ENCODE data around the gene TMEM59. TPM values are rescaled to one million over a fixed set of nuclear protein-coding genes. Genes with fewer than 3 reads are reported as not detected.

The TMEM59 gene
- polyA plus RNA-seq, 3 donors: 169 to 925 (median 831) TPM

GRCh38 chr1:53986458-53986857 lies 66.5 kb downstream of the TMEM59 start:
- no peaks in the 10 kb centered on the region for H3K79me2 ChIP-seq (ENCODE audit: insufficient read depth, low read length)
- intact Hi-C loops (cut with micrococcal nuclease): no loop called here
- no CpG with 5 or more reads among the region's 3 CpGs for WGBS (ENCODE audit: insufficient coverage)
- H3K4me3 ChIP-seq (replicated peaks in 1 of 3; ENCODE audit: low read depth in 2 of 3, low read length in 3 of 3): no peak overlapping the region
- Mint-ChIP-seq H3K27ac (no peak overlapping the region), H3K4me1 (peaks cover 14% of the 10 kb centered on the region), H3K4me3 (no peak overlapping the region), H3K36me3 (no peaks in the 10 kb centered on the region), H3K27me3 (ENCODE audit: low read depth in 3 of 3) (peaks cover 0 to 2% (median 0%) of the 10 kb centered on the region in 3 donors), H3K9me3 (peaks cover 0 to 2% (median under 1%) of the 10 kb centered on the region in 7 donors)
- H3K4me1 ChIP-seq (ENCODE audit: control insufficient read depth in 1 of 2, insufficient read depth in 2 of 2, low read length in 2 of 2): peaks cover 13 to 14% of the 10 kb centered on the region in 2 donors
- TF ChIP-seq CTCF (IDR thresholded peaks at IDR 0.05): no peak
- H3K27ac ChIP-seq (ENCODE audit: low read depth in 1 of 2, low read length in 2 of 2): no peak overlapping the region
- DNase-seq: no peak
- peaks cover 0 to 1% of the 10 kb centered on the region in 2 donors for H3K9me3 ChIP-seq (replicated peaks in 1 of 2; ENCODE audit: control insufficient read depth in 1 of 2, insufficient read depth in 1 of 2, low read length in 2 of 2)
- no peaks in the 10 kb centered on the region for H4K20me1 ChIP-seq (ENCODE audit: insufficient read depth, low read length)
- no peak overlapping the region for H3K9ac ChIP-seq (ENCODE audit: insufficient read depth, low read length, poor library complexity, severe bottlenecking)
- no peak overlapping the region for H3K4me2 ChIP-seq (replicated peaks; ENCODE audit: extremely low read depth, low read length, poor library complexity, severe bottlenecking)
- H2AFZ ChIP-seq (ENCODE audit: insufficient read depth, low read depth, low read length, poor library complexity, severe bottlenecking): no peak overlapping the region
- no peaks in the 10 kb centered on the region for H3K27me3 ChIP-seq (ENCODE audit: control insufficient read depth in 2 of 2, insufficient read depth in 2 of 2, low read length in 2 of 2)
- H3K36me3 ChIP-seq (replicated peaks in 1 of 2; ENCODE audit: control insufficient read depth in 1 of 2, insufficient read depth in 2 of 2, low read length in 2 of 2): no peaks in the 10 kb centered on the region

GRCh38 chr1:53984726-53985125 lies 68.3 kb downstream of the TMEM59 start:
- no peaks in the 10 kb centered on the region for H3K36me3 Mint-ChIP-seq
- H3K4me1 Mint-ChIP-seq: peaks cover 21% of the 10 kb centered on the region
- H3K27me3 Mint-ChIP-seq (ENCODE audit: low read depth in 3 of 3): peaks cover 0 to 2% (median 0%) of the 10 kb centered on the region in 3 donors
- no peaks in the 10 kb centered on the region for H3K9me3 Mint-ChIP-seq
- Histone ChIP-seq H3K9me3 (replicated peaks in 1 of 2; ENCODE audit: control insufficient read depth in 1 of 2, insufficient read depth in 1 of 2, low read length in 2 of 2) (no peaks in the 10 kb centered on the region), H3K36me3 (replicated peaks in 1 of 2; ENCODE audit: control insufficient read depth in 1 of 2, insufficient read depth in 2 of 2, low read length in 2 of 2) (no peaks in the 10 kb centered on the region), H4K20me1 (ENCODE audit: insufficient read depth, low read length) (no peaks in the 10 kb centered on the region), H3K4me2 (replicated peaks; ENCODE audit: extremely low read depth, low read length, poor library complexity, severe bottlenecking) (no peak overlapping the region), H2AFZ (ENCODE audit: insufficient read depth, low read depth, low read length, poor library complexity, severe bottlenecking) (no peak overlapping the region), H3K27ac (ENCODE audit: low read depth in 1 of 2, low read length in 2 of 2) (no peak overlapping the region), H3K4me3 (replicated peaks in 1 of 3; ENCODE audit: low read depth in 2 of 3, low read length in 3 of 3) (no peak overlapping the region), H3K4me1 (ENCODE audit: control insufficient read depth in 1 of 2, insufficient read depth in 2 of 2, low read length in 2 of 2) (peaks cover 15 to 17% of the 10 kb centered on the region in 2 donors), H3K27me3 (ENCODE audit: control insufficient read depth in 2 of 2, insufficient read depth in 2 of 2, low read length in 2 of 2) (no peaks in the 10 kb centered on the region), H3K9ac (ENCODE audit: insufficient read depth, low read length, poor library complexity, severe bottlenecking) (no peak overlapping the region), H3K79me2 (ENCODE audit: insufficient read depth, low read length) (no peaks in the 10 kb centered on the region)
- intact Hi-C loops (cut with micrococcal nuclease): no loop called here
- TF ChIP-seq CTCF (IDR thresholded peaks at IDR 0.05): no peak
- H3K27ac Mint-ChIP-seq: no peak overlapping the region
- no peak for DNase-seq
- H3K4me3 Mint-ChIP-seq: no peak overlapping the region

Data from CD14-positive monocyte (primary cell).